HG02759 (cell line): ENCODE data around the gene USP8.

Source experiments
- ATAC-seq: cut with Tn5 transposase; IDR thresholded peaks from one replicate; pipeline ENCODE4 v1.9.1; 2021; ENCODE audit warnings: mild to moderate bottlenecking, moderate library complexity; ENCODE audit not compliant: unreplicated experiment

USP8 gene

GRCh38 chr15:50531766-50532165, 107.6 kb downstream of the USP8 start:
- no peak for ATAC-seq

GRCh38 chr15:50542887-50543210, 118.6 kb downstream of the USP8 start:
- ATAC-seq, result no peak

- no peak for ATAC-seq
Measured at GRCh38 chr15:50543556-50543955, 119.4 kb downstream of the USP8 start.

- ATAC-seq, result no peak
Measured at GRCh38 chr15:50544368-50544767, 120.2 kb downstream of the USP8 start.

- no peak for ATAC-seq
Measured at GRCh38 chr15:50546566-50546965, 122.4 kb downstream of the USP8 start, which contains the start of gene USP50. USP50 (minus strand) TSS chr15:50546666; CDS start chr15:50546525, 141 bp downstream.

GRCh38 chr15:50549326-50549725, 125.1 kb downstream of the USP8 start:
- no peak for ATAC-seq

GRCh38 chr15:50552238-50552637, 128.0 kb downstream of the USP8 start:
- no peak for ATAC-seq

GRCh38 chr15:50556642-50557371, 132.6 kb downstream of the USP8 start:
- ATAC-seq, result no peak

GRCh38 chr15:50558012-50558411, 133.8 kb downstream of the USP8 start:
- ATAC-seq, result no peak

- ATAC-seq, result no peak
Measured at GRCh38 chr15:50562735-50563640, 138.8 kb downstream of the USP8 start.

- ATAC-seq, result no peak
Measured at GRCh38 chr15:50563756-50564155, 139.6 kb downstream of the USP8 start.
